GM19328 (cell line): Measurements from ENCODE around the gene MAPKBP1.

Experiments
- ATAC-seq: cut with Tn5 transposase; IDR thresholded peaks from one replicate; pipeline ENCODE4 v1.9.1; 2021; ENCODE audit warnings: mild to moderate bottlenecking, moderate library complexity; ENCODE audit not compliant: unreplicated experiment

The MAPKBP1 gene

DNA sequence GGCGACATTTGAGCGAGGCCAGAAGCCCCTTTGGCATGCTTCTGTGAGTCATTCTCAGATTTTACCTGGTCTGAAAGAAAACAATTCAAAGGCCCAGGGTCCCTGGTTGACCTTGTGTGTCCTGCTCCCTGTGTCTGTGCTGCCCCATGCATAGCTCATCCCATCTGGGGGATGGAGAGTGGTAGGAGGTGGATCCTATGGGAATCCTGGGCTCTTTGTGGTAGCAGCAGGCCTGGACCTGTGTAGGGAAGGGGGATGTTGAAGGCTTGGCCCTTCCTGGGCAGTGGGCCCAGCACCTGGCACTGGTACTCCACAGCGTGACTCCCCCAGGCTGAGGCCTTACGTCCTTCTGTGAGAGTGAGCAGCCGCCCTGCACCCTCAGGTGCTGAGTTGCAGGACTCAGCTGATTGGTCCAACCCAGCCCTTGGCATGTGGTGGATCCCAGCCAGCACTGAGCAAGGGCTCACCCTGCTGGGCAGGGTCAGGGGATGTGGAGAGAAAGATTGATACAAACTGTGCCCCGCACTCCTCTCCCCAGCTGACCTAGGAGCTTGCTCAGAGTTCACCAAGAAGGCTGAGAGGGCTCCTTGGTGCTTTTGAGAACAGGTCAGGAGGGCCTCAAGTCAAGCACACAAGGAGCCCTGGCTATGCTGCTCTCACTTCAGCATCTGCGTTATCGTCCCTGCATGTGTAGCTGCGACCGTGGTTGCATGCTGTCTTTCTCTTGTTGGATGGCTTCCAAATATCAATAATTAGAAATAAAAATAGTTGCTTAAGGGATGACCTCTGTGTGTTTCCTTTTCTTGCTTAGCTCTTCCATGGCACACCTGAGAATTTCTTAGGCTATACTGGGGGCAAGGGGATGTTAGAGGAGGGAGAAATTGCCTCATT, 32.3 kb downstream of the MAPKBP1 start:
- no peak for ATAC-seq

DNA sequence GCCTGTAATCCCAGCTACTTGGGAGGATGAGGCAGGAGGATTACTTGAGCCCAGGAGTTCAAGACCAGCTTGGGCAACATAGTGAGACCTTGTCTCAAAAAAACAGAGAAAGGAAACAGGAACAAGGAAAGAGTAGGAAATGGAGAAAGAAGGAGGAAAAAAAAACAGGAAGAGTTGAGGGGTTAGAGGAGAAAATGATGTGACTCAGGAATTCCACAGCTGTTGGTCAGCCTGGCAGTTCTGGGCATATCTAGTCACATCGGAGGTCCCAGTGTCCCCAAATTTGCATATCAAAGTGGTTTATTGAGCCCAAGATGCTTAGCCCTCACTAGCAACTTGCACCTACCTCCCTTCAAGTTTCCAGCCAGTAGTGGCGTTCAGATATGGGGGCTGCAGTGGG, 34.8 kb downstream of the MAPKBP1 start:
- no peak for ATAC-seq

DNA sequence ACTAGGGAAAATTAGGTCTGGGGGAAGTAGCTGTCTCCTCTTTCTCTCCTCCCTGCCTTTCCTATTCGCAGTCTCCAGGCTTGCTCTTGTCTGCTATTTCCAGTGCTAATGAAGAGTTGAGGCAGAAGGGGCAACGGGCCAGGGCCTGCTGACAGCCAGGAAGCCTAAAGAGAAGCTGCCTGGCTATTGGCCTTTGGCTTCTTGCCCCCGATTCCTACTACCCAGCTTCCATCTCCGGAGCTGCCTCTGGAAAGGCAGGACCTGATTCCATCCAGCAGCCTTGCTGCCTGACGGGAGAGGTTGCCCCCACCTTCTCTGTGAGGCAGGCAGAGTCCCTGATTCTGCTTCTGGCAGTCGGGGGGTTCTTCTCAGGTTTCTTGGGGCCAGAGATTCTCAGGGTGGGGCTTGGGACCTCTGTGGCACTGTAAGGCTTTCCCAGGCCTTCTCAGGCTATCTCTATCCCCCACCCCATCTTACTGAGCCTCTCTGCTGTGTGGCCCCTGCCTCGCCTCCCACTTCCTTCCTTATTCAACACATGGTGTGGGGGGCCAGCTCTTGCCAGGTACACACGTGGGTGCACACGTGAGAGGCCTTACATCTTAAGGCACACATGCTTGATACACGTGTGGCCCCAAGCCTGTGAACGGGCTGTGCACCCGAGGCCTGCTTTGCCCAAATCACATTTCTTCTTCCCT, 35.4 kb downstream of the MAPKBP1 start:
- no peak for ATAC-seq

DNA sequence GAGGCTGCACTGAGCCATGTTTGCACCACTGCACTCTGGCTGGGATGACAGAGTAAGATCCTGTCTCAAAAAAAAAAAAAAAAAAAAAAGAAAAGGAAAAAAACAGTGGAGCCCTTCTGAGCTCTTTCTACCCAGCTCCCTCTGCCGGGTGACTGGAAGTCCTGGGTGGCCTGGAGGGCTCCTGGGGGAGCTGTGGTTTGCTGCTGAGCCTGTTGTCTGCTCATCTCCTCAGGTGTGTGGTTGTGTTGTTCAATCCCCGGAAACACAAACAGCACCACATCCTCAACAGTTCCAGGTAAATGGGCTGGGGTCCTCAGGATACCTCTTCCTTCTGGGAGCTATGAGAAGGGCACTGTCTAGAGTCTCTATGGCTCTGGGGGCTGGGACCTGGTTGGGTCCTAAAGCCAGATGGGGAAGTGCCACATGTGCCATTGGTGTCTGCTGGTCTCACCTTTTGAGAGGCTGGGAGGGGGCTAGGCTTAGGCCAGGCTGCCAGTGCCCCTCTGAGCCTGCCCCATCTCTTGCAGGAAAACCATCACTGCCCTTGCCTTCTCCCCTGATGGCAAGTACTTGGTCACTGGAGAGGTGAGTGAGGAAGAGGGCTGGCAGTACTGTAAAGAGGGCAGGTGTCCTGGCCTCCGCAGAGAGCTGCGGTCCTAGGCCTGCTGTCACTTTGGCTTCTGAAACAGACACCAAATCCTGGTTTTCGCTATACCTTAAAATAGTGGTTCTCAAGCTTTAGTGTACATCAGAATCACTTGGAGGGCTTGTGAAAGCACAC, 36.6 kb downstream of the MAPKBP1 start:
- ATAC-seq = no peak

DNA sequence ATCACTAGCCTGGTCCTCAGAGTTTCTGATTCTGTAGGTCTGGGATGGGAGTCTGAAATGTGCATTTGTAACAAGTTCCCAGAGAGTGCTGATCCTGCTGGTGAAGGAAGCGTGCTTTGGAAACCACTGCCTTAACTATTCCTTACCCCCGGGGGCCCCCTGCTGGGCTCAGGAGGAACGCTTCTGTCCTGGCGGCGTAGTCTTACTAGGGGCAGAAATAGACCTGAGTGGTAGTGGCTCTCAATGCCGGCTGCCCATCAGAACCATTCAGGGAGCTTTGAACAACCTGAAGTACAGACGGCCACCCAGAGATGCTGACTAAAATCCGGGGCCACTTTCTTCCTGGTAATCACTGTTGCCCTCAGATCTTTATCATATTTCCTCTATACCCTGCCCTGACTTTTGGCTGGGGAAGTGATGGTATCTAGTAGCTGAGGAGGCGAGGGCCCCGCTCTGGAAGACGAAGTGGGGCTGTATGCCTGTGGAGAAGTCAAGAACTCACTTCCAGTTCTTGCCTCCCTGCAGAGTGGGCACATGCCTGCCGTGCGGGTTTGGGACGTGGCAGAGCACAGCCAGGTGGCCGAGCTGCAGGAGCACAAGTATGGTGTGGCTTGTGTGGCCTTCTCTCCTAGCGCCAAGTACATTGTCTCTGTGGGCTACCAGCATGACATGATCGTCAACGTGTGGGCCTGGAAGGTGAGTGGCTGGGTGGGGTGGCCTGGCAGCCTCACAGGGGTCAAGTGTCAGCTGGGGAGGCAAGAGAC, 37.3 kb downstream of the MAPKBP1 start:
- no peak for ATAC-seq

DNA sequence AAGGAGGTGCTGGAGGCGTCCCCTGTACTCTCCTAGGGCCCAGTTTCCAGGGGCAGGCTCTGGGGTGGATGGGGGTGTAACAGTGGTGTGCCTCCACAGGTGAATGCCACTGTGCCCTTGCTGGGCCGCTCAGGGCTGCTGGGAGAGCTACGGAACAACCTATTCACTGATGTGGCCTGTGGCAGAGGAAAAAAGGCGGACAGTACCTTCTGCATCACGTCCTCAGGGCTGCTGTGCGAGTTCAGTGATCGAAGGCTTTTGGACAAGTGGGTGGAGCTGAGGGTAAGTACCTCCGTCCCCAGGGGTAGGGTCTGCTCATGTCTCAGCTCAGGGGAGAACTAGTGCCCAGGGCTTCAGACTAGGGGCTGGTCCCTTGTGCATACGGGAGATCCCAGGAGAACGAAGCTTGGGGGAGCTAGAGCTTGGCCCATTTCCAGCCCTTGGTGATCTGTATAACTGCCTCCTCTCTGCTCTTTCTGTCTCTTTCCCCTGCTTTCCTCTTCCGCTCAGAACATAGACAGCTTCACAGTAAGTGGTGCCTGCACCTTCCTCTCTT, 38.6 kb downstream of the MAPKBP1 start:
- ATAC-seq = no peak

DNA sequence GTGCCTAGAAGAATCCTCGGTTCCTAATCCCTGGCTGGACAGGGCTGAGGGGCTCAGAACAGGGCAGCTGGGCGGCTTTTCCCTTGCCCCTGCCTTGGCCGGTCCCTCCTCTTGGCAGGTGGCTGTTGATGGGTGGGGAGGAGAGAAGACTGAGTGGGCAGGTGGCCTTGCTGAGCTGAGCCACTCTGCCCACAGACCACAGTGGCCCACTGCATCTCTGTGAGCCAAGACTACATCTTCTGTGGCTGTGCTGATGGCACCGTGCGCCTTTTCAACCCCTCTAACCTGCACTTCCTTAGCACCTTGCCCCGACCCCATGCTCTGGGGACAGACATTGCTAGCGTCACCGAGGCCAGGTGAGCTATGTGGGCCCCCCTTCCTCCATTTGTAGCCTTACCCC, 39.1 kb downstream of the MAPKBP1 start:
- ATAC-seq = no peak

DNA sequence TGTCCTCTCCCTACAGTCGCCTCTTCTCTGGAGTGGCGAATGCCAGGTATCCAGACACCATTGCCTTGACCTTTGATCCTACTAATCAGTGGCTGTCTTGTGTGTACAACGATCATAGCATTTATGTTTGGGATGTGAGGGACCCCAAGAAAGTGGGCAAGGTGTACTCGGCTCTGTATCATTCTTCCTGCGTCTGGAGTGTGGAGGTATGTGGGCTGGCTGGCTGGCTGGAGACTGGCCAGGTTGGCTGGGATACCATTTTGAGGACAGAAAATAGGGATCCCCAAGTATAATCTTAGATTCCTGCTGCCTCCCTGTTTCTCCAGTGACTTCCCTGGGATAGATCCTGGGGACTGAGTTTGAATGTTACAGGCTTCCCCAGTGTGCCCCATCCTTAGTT, 40.2 kb downstream of the MAPKBP1 start:
- ATAC-seq = no peak

DNA sequence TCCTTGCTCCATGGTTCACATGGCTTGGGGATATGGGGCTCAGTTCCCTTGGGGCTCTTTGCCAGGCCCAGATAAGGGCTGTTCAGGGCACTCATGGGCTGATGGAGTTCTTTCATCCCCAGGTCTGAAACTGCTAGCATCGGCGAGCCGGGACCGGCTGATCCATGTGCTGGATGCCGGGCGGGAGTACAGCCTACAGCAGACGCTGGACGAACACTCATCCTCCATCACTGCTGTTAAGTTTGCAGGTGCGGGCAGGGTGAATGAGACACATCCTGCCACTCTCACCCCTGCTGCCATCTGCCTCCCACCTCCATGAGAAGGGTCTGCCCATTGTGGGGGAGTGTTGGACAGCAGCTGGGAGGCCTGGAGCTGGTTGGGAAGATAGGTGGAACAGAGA, 42.5 kb downstream of the MAPKBP1 start:
- ATAC-seq = no peak

DNA sequence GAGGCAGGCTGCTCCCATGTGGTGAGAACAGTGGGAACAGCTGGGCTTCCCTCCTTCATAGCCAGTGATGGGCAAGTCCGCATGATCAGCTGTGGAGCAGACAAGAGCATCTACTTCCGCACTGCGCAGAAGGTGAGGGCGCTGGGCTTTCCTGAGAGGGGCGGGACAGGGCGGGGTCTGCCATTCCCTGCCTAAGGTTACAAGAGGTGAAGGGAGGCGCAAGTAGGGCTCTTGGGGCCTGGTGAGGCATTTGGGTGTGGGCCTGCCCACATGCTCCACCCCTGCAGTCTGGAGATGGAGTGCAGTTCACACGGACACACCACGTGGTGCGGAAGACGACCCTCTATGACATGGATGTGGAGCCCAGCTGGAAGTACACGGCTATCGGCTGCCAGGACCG, 43.0 kb downstream of the MAPKBP1 start:
- no peak for ATAC-seq

DNA sequence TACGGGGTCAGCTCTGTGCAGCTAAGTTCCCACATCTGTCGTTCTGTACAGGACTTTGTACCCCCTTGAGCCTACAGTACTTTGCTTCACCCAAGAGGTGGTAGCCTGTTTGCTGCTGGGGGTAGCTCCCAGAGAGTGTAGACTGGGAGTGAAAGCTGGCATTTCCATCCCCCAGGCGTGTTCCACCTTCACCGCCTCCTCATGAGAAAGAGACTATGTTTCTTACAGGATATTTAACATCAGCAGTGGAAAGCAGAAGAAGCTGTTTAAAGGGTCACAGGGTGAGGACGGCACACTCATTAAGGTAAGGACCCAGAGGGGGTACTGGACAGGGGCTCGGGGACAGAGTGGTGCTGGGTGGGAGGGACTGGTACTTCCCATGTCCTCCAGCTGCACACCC, 43.5 kb downstream of the MAPKBP1 start:
- ATAC-seq = no peak

DNA sequence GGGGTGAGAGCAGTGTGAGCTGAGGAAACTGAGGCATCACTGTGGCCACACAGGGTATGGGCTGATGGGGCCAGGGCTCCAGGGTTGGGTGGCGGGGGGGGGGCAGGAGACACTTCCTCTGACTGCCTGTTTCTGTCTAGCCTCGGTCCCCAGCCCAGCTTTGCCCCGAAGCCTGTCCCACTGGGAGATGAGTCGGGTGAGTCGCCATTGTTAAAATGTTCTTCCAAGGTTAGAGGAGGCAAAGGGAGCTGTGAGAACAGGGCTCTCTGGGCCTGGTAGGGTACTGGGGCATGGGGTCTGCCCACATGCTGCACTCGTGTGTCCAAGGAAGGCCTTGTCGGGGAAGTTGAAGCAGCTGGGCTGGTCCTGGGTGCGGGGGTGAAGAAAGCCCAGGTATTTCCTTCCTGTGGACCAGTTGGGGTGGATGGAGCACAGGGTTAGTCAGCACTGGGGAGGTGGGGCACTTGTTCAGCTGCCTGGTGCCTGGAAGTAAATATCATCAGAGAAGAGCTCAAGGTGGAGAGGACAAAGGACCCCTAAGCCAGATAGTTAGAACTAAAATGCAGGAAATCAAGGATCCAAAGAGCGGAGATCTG, 45.3 kb downstream of the MAPKBP1 start:
- ATAC-seq = no peak

DNA sequence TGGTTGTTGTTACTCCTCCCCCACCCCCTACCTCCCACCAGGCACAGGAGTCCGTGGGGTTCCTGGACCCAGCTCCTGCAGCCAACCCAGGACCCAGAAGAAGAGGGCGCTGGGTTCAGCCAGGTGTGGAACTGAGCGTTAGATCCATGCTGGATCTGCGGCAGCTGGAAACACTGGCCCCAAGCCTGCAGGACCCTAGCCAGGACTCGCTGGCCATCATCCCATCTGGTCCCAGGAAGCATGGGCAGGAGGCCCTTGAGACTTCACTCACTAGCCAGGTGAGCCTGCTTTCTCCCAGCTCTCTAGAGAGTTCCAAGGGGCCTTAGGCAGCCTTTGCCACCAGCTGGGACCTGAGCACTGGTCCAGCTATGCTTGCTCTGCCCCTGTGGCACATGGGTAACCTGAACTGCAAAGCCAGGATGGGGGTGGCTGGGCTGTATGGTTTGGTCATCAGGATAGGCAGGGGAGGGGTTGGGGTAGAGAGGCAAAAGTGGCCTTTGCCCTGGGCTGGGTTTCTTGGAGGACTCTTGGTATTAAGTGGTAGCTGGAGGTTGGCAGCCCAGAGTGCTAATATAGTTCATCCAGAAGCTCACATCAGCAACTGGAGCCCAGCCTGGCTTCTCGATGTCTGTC, 46.6 kb downstream of the MAPKBP1 start:
- no peak for ATAC-seq

DNA sequence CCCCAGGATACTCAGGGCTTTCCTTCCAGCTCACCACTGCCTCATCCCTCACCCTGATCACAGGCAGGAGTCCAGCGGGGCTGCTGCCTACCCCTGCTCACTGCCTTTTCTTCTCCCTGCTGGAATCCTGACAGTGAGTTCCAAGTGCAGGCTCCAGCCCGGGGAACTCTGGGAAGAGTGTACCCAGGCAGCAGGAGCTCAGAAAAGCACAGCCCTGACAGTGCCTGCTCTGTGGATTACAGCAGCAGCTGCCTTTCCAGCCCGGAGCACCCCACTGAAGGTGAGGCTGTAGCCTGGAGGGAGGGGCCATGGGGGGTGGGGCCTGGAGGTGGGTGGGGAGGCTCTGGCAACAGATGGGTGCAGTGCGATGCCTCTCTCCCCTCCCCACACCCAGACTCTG, 47.5 kb downstream of the MAPKBP1 start:
- ATAC-seq = no peak

DNA sequence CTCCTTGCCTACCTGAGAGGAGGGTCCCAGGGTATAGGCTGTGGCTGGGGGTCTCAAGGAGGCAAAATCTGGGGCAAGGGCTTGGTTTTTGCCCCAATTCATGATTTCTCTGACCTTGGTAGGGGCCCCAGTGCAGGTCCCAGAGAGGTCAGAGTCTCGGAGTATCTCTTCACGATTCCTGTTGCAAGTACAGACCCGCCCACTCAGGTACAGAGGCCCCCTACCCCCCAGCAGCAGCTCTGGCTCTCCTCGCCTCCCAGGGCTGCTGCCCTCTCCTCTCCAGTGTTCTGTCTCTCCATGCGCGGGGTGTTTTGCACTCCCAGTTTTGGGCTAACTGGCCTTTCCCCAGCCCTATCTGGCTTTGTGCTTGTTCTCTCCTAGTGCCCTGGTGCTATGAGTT, 48.2 kb downstream of the MAPKBP1 start:
- no peak for ATAC-seq

DNA sequence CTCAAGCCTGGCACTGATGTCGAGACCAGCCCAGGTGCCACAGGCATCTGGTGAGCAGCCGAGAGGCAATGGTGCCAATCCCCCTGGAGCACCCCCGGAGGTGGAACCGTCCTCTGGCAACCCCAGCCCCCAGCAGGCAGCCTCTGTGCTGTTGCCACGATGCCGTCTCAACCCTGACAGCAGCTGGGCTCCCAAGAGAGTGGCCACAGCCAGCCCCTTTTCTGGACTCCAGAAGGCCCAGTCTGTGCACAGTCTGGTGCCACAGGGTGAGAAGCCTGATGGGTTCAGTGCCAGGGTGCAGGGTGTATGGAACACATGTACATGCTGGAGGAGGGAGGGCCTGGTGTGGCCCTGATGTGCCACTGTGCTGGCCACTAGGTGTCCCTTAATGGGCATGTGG, 48.7 kb downstream of the MAPKBP1 start:
- no peak for ATAC-seq

DNA sequence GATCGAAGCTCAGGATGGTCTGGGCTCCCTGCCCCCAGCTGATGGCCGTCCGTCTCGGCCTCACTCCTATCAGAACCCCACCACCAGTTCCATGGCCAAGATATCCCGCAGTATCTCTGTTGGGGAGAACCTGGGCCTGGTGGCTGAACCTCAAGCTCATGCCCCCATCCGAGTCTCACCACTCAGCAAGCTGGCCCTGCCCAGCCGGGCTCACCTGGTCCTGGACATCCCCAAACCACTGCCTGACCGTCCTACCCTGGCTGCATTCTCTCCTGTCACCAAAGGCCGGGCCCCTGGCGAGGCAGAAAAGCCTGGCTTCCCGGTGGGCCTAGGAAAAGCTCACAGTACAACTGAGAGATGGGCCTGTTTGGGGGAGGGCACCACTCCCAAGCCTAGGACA, 49.2 kb downstream of the MAPKBP1 start:
- ATAC-seq = no peak

DNA sequence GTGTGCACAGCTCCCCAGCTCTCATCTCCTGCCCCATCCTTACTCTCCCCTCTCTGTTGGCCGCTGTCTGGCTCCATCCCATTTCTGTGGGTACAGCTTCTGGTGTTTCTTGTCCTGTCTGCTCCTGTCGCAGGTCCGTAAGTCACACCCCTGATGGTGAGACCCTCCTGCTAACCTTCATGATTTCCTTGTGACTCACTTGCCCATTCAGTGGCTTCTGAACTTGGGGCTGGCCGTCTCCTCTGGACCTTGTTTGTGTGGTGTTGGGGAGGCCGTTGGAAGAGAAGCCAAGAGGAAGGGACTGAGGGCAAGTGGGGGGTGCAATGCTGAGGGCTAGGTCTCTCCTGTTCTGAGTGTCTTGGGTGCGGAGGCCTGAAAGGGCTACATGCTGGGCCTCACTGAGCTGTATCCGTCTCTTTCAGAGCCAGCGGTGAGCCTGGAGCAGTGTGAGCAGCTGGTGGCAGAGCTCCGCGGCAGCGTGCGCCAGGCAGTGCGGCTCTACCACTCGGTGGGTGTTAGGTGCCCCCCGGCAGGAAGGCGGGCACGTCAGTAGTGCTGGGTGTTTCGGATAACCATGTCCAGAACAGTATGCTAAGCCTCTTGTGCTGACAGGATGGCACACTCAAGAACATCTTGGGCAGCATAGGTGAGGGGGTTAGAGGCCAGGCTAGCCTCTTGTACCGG, 49.9 kb downstream of the MAPKBP1 start:
- ATAC-seq = no peak

DNA sequence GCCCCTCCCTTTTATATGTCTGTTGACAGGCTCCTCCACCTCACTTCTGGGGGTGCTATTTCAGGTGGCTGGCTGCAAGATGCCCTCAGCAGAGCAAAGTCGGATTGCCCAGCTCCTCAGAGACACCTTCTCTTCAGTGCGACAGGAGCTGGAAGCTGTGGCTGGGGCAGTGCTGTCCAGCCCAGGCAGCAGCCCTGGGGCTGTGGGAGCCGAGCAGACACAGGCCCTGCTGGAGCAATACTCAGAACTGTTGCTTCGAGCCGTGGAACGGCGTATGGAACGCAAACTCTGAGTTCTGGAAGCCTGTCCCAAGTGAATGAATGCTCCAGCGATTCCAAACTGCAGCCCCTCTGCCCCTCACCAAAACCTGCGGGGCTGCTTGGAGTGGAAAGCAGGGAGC, 50.9 kb downstream of the MAPKBP1 start:
- ATAC-seq = no peak
